Activated CD4-positive, alpha-beta T cell treated with anti-CD3 and anti-CD28 coated beads, Interleukin-2, amount 50 U/mL, for 48 hours (primary cell): ENCODE results near the gene SCN3A.

ENCODE experiments used
- DNase-seq, 2 experiments: peaks; one replicate each; pipeline ENCODE4 v3.0.0-alpha.2; 2020

Gene SCN3A

DNA sequence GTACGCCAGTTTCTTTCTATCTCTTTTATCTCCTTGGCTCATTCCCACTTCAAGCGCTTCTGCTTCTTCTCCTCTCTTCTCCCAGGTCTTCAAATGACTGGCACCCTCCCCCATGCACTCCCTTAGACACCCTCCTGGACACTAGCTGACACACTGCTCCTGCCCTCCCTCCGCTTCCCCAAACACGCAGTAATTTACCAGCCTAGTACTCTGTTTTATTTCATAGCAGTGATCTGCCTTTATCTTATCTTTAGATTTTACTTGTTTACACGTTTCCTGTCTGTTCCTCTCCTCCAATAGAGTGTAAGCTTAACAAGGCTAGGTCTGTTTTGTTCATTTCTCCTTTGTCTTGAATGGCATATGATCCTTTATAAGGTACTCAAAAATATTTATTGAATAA, 93.9 kb downstream of the SCN3A start:
- DNase-seq = no peak

GRCh38 chr2:165105926-165106325, 97.9 kb downstream of the SCN3A start:
- no peak for DNase-seq

- DNase-seq = no peak
Observed at GRCh38 chr2:165087933-165088901, 115.6 kb downstream of the SCN3A start.

- no peak for DNase-seq
Observed at GRCh38 chr2:165086337-165086736, 117.5 kb downstream of the SCN3A start.

DNA sequence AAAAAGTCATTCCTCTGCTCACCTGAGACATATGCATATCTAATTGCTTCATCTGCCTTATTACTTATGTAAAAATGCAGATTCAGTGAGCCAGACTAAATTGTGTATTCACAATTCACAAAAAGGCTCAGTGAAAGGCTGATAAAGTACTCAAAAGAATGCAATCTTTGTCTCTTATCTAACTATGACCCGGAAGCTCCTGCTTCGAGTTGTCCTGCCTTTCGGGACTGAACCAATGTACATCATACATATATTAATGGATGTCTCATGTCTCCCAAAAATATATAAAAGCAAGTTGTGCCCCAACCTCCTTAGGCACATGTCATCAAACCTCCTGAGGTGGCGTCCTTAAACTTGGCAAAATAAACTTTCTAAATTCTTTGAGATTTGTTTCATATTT, 120.5 kb downstream of the SCN3A start:
- no peak for DNase-seq

GRCh38 chr2:165082479-165082878, 121.4 kb downstream of the SCN3A start:
- DNase-seq = no peak

DNA sequence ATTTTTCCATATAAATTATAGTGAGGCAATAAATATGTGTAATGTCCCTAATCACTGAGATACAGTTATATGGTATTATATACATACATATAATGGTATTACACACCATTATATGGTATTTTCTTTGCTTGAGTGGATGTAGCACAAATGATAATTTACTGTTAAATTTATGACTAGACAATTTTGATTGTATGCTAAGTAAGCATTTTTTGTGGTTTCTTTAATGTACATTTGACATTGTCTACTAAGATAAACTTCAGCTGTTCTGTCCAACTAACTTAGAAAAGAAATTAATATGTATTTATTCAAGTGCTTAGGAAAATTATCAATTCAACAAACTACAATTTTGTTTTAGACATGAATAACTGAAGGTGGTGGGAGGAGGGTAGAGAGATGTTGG, 122.6 kb downstream of the SCN3A start:
- no peak for DNase-seq

DNA sequence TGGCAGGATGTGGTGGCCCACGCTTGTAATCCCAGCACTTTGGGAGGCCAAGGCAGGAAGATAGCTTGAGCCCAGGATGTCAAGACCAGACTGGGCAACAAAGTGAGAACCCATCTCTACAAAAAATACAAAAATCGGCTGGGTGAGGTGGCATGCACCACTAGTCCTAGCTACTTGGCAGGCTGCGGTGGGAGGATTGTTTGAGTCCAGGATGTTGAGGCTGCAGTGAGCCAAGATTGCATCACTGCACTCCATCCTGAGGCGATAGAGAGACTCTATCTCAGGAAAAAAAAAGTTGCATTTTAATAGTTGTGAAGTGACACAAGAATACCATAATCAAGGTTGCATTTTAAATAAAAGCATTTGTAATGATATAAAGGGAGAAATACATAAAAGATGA, 124.4 kb downstream of the SCN3A start:
- DNase-seq = no peak

GRCh38 chr2:165078913-165079312, 124.9 kb downstream of the SCN3A start:
- no peak for DNase-seq

GRCh38 chr2:165074884-165075283, 129.0 kb downstream of the SCN3A start:
- no peak for DNase-seq

GRCh38 chr2:165074323-165074722, 129.5 kb downstream of the SCN3A start:
- no peak for DNase-seq

- DNase-seq = no peak
Observed at GRCh38 chr2:165070076-165070475, 133.8 kb downstream of the SCN3A start.

DNA sequence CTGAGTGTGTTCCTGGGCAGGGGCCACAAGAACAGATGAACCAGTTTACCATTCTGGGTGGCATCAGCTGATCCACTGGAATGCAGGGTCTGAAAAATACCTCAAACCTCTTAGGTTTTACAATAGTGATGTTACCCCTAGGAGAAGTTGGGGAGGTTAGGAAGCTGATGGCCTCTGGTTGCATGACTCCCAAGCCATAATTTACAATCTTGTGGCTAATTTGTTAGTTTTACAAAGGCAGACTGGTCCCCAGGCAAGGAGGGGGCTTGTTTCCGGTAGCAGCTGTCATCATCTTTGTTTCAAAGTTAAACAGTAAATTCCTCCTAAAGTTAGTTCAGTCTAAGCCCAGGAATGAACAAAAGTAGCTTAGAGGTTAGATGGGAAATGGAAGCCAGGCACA, 134.7 kb downstream of the SCN3A start:
- no peak for DNase-seq

- DNase-seq = no peak
Observed at GRCh38 chr2:165068487-165068757, 135.4 kb downstream of the SCN3A start.

- no peak for DNase-seq
Observed at GRCh38 chr2:165067643-165068486, 136.0 kb downstream of the SCN3A start.

GRCh38 chr2:165064743-165065142, 139.1 kb downstream of the SCN3A start:
- DNase-seq = no peak

GRCh38 chr2:165060411-165060810, 143.4 kb downstream of the SCN3A start:
- no peak for DNase-seq

- DNase-seq = no peak
Observed at GRCh38 chr2:165058476-165059265, 145.2 kb downstream of the SCN3A start.

DNA sequence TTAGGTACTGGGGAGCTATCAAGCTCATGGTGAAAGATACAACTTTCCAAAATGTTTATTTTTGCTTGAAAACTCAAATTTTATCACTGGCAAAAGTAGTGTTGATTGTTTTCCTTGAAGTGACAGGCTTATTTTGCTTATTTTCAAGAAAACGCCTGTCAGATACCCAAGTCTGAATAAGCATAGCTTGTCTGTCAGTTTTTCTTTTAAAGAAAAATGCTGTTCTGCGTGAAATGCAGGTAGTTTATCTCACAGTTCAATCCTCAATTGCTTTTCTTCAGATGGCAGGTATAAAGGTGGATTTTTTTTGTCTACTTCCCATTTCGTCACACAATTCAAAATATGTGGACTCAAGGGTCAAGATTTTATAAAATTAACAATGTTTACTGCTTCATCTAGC, 145.9 kb downstream of the SCN3A start:
- no peak for DNase-seq

- DNase-seq = no peak
Observed at GRCh38 chr2:165057308-165057707, 146.5 kb downstream of the SCN3A start.

- no peak for DNase-seq
Observed at GRCh38 chr2:165056564-165056963, 147.3 kb downstream of the SCN3A start.

DNA sequence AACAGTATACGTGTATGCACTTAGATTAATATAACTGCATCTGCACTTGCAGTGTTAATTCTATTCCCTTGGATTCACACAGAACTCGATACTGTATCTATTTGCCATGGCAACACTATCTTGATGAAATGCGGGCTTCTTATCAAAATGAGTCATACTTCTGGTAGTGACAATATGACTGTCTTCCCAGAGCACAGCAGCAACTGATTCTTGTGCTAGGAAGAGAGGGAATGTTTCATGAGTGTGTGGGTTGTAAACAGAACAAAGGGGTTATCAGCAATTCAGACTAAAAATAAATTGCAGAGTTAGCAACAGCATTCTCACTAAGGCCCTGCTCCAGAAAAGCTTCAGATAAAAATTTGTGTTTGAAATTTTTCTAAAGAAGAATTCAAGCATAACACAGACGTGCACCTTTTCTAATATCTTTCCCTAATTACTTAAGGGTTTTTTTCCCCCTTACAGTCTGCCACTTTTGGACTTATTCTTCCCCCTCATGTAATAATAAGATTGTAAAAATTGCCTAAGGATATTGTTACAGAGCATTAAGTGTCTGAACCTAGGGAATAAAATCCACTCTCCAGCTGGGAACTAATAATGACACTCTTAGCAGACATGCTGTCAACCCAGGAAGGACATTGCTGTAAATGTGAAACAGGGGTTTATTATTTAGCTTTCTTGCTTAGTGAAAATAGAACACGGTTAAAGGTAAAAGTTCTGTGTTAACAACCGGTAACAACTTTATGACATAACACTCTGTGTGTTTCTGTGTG, 148.6 kb downstream of the SCN3A start:
- DNase-seq = no peak

DNA sequence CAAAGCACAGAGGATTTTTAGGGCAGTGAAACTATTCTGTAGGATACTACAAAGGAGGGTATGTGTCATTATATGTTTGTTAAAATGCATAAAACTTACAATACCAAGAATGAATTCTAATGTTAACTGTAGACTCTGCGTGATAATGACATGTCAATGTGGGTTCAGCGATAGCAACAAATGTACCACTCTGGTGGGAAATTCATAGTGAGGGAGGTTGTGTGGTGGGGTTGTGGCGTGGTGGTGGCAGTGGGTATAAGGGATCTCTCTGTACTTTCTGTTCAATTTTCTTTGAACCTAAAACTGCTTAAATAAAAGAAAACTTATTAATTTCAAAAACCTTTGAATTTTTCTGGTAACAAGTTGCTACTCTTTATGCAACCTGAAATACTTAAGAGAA, 149.2 kb downstream of the SCN3A start:
- DNase-seq = no peak
